Hepatocyte (in vitro differentiated cells): ENCODE results near the gene RNF213.

ENCODE experiments used
- CTCF ChIP-seq: fragments of 200-600 bp; sonication (generic); IDR thresholded peaks from 2 replicates; pipeline ENCODE4 v1.5.1; 2016; ENCODE audit warnings: antibody characterized with exemption, mild to moderate bottlenecking; ENCODE audit not compliant: poor library complexity
- EZH2 ChIP-seq: fragments of 200-600 bp; sonication (generic); IDR thresholded peaks from 2 replicates; pipeline ENCODE4 v1.6.1; 2016; ENCODE audit warnings: antibody characterized with exemption, mild to moderate bottlenecking, borderline replicate concordance
- EZH2phosphoT487 ChIP-seq: fragments of 200-600 bp; sonication (generic); IDR thresholded peaks from one replicate; pipeline ENCODE4 v1.6.1; 2018; ENCODE audit warnings: antibody characterized with exemption, mild to moderate bottlenecking, low read depth, moderate library complexity; ENCODE audit not compliant: unreplicated experiment, severe bottlenecking

GRCh38 chr17:80421381-80422090 is 160.9 kb downstream of the RNF213 start:
- no peak for TF ChIP-seq CTCF
- TF ChIP-seq EZH2: no peak
- no peak for TF ChIP-seq EZH2phosphoT487
